Gastroesophageal sphincter (tissue), 4 donors: ENCODE measurements around the gene C19orf25. TPM values are rescaled to one million over a fixed set of nuclear protein-coding genes. Genes with fewer than 3 reads are reported as not detected.

Experiments
- ATAC-seq: fragments of 150-250 bp; one replicate; pipeline ENCODE4 v1.9.1; 2016; ENCODE audit warnings: mild to moderate bottlenecking, moderate library complexity
- H3K27ac ChIP-seq, 4 donors: fragments of 200-600 bp; sonication (generic) in 3 of 4; 1 replicate in 3 of 4; 2 replicates in 1 of 4; pipeline ENCODE4 v1.5.1; 2016 to 2019
- H3K27me3 ChIP-seq: fragments of 200-600 bp; sonication (generic); one replicate; pipeline ENCODE4 v1.5.1; 2019
- H3K36me3 ChIP-seq, 2 donors: fragments of 200-600 bp; sonication (generic); one replicate each; pipeline ENCODE4 v1.5.1; 2019; ENCODE audit warnings: control low read depth in 1 of 2
- H3K4me1 ChIP-seq, 3 donors: fragments of 200-600 bp; sonication (generic); 1 replicate in 2 of 3; 2 replicates in 1 of 3; pipeline ENCODE4 v1.5.1; 2016 to 2019; ENCODE audit warnings: control low read depth in 2 of 3
- H3K4me3 ChIP-seq, 2 donors: fragments of 200-600 bp; sonication (generic); one replicate each; pipeline ENCODE4 v1.5.1; 2019; ENCODE audit warnings: mild to moderate bottlenecking in 1 of 2, moderate library complexity in 1 of 2
- H3K9me3 ChIP-seq, 3 donors: fragments of 200-600 bp; sonication (generic); one replicate each; pipeline ENCODE4 v1.5.1; 2017 to 2019; ENCODE audit warnings: control low read depth in 2 of 3
- CTCF ChIP-seq, 4 experiments: fragments of 200-600 bp in 2 of 4; fragments of 450-650 bp in 2 of 4; sonication (generic) in 1 of 4; IDR thresholded peaks; one replicate each; pipeline ENCODE4 v1.5.1; 2017 to 2019; ENCODE audit warnings: antibody characterized with exemption in 4 of 4, mild to moderate bottlenecking in 2 of 4, moderate library complexity in 2 of 4
- EP300 ChIP-seq: sonication (generic); formaldehyde crosslinking; IDR thresholded peaks from one replicate; pipeline ENCODE4 v1.6.1; 2017; ENCODE audit warnings: antibody characterized with exemption, mild to moderate bottlenecking
- POLR2A ChIP-seq, 2 donors: fragments of 450-650 bp; IDR thresholded peaks; one replicate each; pipeline ENCODE4 v1.6.1; 2017; ENCODE audit warnings: antibody characterized with exemption in 2 of 2, mild to moderate bottlenecking in 2 of 2, moderate library complexity in 1 of 2
- POLR2AphosphoS5 ChIP-seq: sonication (generic); formaldehyde crosslinking; IDR thresholded peaks from one replicate; pipeline ENCODE4 v1.6.1; 2017; ENCODE audit warnings: antibody characterized with exemption
- WGBS, 2 donors: methylation state at CpG; one replicate each; pipeline ENCODE4 v1.1.5; 2018; ENCODE audit warnings: low coverage in 1 of 2; 5-methylcytosine and 5-hydroxymethylcytosine counted together
- total RNA-seq, 4 donors: library from RNA; depleted of rRNA; stranded (reverse); fragments of >200 nt; gene quantifications; one replicate each; pipeline ENCODE4 v1.1.0, GENCODE V29; 2016

Gene C19orf25
- total RNA-seq, 4 donors from 2014 or later: 20.6 to 40.0 (median 28.2) TPM

- no peak overlapping the region for H3K4me3 ChIP-seq
- WGBS, 2 donors: 83% methylated on average over 1 of the region's 14 CpGs; no CpG with 5 or more reads in 1 of the 2 donors
- H3K27me3 ChIP-seq: no peaks in the 10 kb centered on the region
- H3K27ac ChIP-seq: no peak overlapping the region
- H3K36me3 ChIP-seq: peaks cover 0 to 100% of the 10 kb centered on the region in 2 donors
- no peak for ATAC-seq
- H3K4me1 ChIP-seq: no peaks in the 10 kb centered on the region
- TF ChIP-seq POLR2AphosphoS5 (no peak), POLR2A (IDR thresholded peaks at IDR 0.05) (no peak), CTCF (IDR thresholded peaks at IDR 0.05) (no peak), EP300 (no peak)
- no peaks in the 10 kb centered on the region for H3K9me3 ChIP-seq
Measured at GRCh38 chr19:1430246-1430645, 48.8 kb downstream of the C19orf25 start.

- H3K4me3 ChIP-seq: no peak overlapping the region
- peaks cover 0 to 100% of the 10 kb centered on the region in 2 donors for H3K36me3 ChIP-seq
- TF ChIP-seq POLR2A (IDR thresholded peaks at IDR 0.05): no peak
- TF ChIP-seq CTCF (IDR thresholded peaks at IDR 0.05): no peak
- no peak for TF ChIP-seq EP300
- TF ChIP-seq POLR2AphosphoS5: no peak
- no peaks in the 10 kb centered on the region for H3K9me3 ChIP-seq
- H3K27me3 ChIP-seq: no peaks in the 10 kb centered on the region
- H3K27ac ChIP-seq: no peak overlapping the region
- no peak for ATAC-seq
- WGBS, 2 donors: 59 to 87% methylated on average over 4 to 9 of the region's 14 CpGs
- no peaks in the 10 kb centered on the region for H3K4me1 ChIP-seq
Measured at GRCh38 chr19:1429750-1430149, 49.3 kb downstream of the C19orf25 start.

- Histone ChIP-seq H3K4me1 (no peaks in the 10 kb centered on the region), H3K36me3 (peaks cover 0 to 100% of the 10 kb centered on the region in 2 donors), H3K27ac (no peak overlapping the region), H3K27me3 (no peaks in the 10 kb centered on the region), H3K9me3 (no peaks in the 10 kb centered on the region), H3K4me3 (no peak overlapping the region)
- TF ChIP-seq EP300 (no peak), CTCF (IDR thresholded peaks at IDR 0.05) (no peak), POLR2A (IDR thresholded peaks at IDR 0.05) (no peak), POLR2AphosphoS5 (no peak)
- no peak for ATAC-seq
- WGBS, 2 donors: 59 to 64% methylated on average over 5 to 8 of the region's 41 CpGs
Measured at GRCh38 chr19:1428738-1429391, 50.1 kb downstream of the C19orf25 start.

GRCh38 chr19:1427221-1427920, 51.6 kb downstream of the C19orf25 start:
- ATAC-seq: no peak
- H3K36me3 ChIP-seq: peaks cover 0 to 100% of the 10 kb centered on the region in 2 donors
- WGBS, 2 donors: 81 to 84% methylated on average over 5 to 15 of the region's 27 CpGs
- no peaks in the 10 kb centered on the region for H3K27me3 ChIP-seq
- no peak overlapping the region for H3K27ac ChIP-seq
- no peak overlapping the region for H3K4me3 ChIP-seq
- H3K9me3 ChIP-seq: no peaks in the 10 kb centered on the region
- H3K4me1 ChIP-seq: no peaks in the 10 kb centered on the region
- no peak for TF ChIP-seq POLR2A (IDR thresholded peaks at IDR 0.05)

- no peaks in the 10 kb centered on the region for H3K9me3 ChIP-seq
- no peak for ATAC-seq
- no peaks in the 10 kb centered on the region for H3K27me3 ChIP-seq
- H3K4me1 ChIP-seq: no peaks in the 10 kb centered on the region
- no peak overlapping the region for H3K27ac ChIP-seq
- no peak overlapping the region for H3K4me3 ChIP-seq
- 73 to 91% methylated on average over 7 to 8 of the region's 9 CpGs for WGBS, 2 donors
- H3K36me3 ChIP-seq: peaks cover 0 to 100% of the 10 kb centered on the region in 2 donors
- TF ChIP-seq EP300 (no peak), POLR2A (IDR thresholded peaks at IDR 0.05) (no peak), CTCF (IDR thresholded peaks at IDR 0.05) (no peak), POLR2AphosphoS5 (no peak)
Measured at GRCh38 chr19:1426736-1427135, 52.3 kb downstream of the C19orf25 start.
